ENCODE data around the gene LUZP2.

DNA sequence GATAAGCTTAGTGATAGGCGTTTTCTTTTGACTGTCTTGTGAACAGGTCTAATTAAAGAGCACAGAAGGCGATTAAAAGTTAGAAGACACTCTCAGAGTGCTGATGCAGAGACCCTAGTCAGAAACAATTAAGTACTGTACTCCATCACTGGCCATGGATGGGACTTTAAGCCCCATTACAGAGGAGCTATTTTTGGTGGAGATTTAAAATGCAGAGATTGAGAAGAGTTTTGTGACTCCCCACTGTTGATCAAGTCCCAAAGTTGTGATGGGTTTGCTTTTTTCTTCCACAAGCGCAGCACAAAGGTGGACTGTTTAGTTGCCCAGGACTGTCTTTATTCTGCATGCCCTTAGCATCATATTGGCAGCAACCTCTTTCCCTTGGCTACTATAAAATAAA is 978 bp downstream of the LUZP2 start:
- TF ChIP-seq CTCF (IDR thresholded peaks at IDR 0.05) (no peak), ZFX (IDR thresholded peaks at IDR 0.05; ENCODE audit: borderline replicate concordance) (no peak)

All from 22Rv1 (cell line).